ENCODE data around the gene ERMP1.

ERMP1 gene

DNA sequence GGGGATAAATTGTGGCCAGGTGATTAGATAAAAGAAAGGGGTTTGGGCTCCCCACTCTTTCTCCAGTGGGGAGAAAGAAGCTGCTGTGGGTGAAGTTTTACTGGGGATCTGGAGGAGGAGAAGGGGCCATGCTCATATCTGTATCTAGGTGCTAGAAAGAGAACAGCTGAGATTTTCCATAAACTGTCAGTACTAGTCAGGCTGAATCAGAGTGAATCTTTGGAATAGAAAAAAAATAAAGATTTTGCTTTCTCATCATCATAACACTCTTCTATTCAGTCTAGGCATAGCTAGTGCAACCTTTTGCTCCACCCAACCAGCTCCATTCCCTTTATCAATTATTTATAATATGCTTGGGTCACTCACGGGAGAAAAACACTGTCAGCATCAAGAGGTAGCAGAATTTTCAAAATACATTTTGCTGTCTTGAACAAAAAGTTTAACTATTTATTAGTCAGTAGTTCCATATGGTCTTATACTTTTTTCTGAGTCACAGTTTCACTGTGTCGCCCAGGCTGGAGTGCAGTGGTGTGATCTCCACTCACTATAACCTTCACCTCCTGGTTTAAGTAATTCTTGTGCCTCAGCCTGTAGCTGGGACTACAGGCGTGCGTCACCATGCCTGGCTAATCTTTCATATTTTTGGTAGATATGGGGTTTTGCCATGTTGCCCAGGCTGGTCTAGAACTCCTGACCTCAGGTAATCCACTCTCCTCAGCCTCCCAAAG is 21.3 kb upstream of the ERMP1 start:
- Histone ChIP-seq H2BK5ac (ENCODE audit: low read length) (no peak overlapping the region), H3K27ac (replicated peaks; ENCODE audit: low read length) (no peak overlapping the region), H2BK12ac (ENCODE audit: low read length) (no peak overlapping the region), H2AK5ac (ENCODE audit: low read depth, low read length) (no peak overlapping the region), H2AFZ (ENCODE audit: low read length) (no peak overlapping the region), H3K4me1 (ENCODE audit: control insufficient read depth in 2 of 2, insufficient read depth in 1 of 2, low read depth in 1 of 2, low read length in 2 of 2) (no peaks in the 10 kb centered on the region), H3K79me1 (ENCODE audit: low read depth, low read length) (no peaks in the 10 kb centered on the region), H3K4ac (ENCODE audit: low read length) (no peak overlapping the region), H2BK120ac (ENCODE audit: low read depth, low read length) (no peak overlapping the region), H4K8ac (ENCODE audit: low read depth, low read length) (no peak overlapping the region), H4K91ac (ENCODE audit: low read depth, low read length, poor library complexity) (no peak overlapping the region), H3K14ac (ENCODE audit: low read length) (no peak overlapping the region), H3K9me3 (replicated peaks in 1 of 2; ENCODE audit: control insufficient read depth in 2 of 2, insufficient read depth in 1 of 2, low read depth in 1 of 2, low read length in 2 of 2) (no peaks in the 10 kb centered on the region), H3K9ac (ENCODE audit: low read depth, low read length, poor library complexity) (no peak overlapping the region), H3K4me2 (ENCODE audit: insufficient read depth, low read length, poor library complexity, severe bottlenecking) (no peak overlapping the region), H3K18ac (ENCODE audit: low read length) (no peak overlapping the region), H3K36me3 (replicated peaks in 1 of 2; ENCODE audit: control insufficient read depth in 2 of 2, insufficient read depth in 2 of 2, low read length in 2 of 2) (no peaks in the 10 kb centered on the region), H2BK15ac (ENCODE audit: low read length) (no peak overlapping the region), H3K4me3 (ENCODE audit: low read length in 2 of 2) (no peak overlapping the region), H3K23ac (ENCODE audit: low read depth, low read length, poor library complexity) (no peak overlapping the region), H3K27me3 (ENCODE audit: control insufficient read depth in 3 of 3, insufficient read depth in 3 of 3, low read depth in 1 of 3, low read length in 3 of 3) (no peaks in the 10 kb centered on the region)
- DNase-seq (ENCODE audit: low spot score): no peak
- no CpG with 5 or more reads among the region's 4 CpGs for WGBS, 2 donors (ENCODE audit: extremely low coverage in 2 of 2, insufficient read length in 2 of 2, insufficient replicate concordance in 1 of 2)

DNA sequence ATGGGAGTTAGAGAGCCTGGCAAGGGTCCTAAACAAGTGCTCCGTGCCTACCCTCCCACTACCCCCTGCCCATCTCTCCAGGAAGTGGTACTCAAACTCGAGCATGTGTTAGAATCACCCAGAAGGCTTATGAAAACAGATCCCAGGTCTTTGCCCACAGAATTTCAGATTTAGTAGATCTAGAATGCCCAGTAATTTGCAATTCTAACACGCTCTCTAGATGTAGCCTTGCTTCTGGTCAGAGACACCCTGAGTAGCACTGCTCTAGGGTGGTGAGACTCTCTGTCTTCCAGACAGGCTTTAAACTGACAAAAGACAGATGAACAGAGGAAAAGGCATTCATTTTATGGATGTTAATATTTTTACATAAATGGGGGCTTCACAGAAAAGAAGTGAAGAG is 20.7 kb upstream of the ERMP1 start:
- Histone ChIP-seq H3K4me2 (ENCODE audit: insufficient read depth, low read length, poor library complexity, severe bottlenecking) (no peak overlapping the region), H3K18ac (ENCODE audit: low read length) (no peak overlapping the region), H3K4me1 (ENCODE audit: control insufficient read depth in 2 of 2, insufficient read depth in 1 of 2, low read depth in 1 of 2, low read length in 2 of 2) (no peaks in the 10 kb centered on the region), H3K36me3 (replicated peaks in 1 of 2; ENCODE audit: control insufficient read depth in 2 of 2, insufficient read depth in 2 of 2, low read length in 2 of 2) (no peaks in the 10 kb centered on the region), H2AFZ (ENCODE audit: low read length) (no peak overlapping the region), H2AK5ac (ENCODE audit: low read depth, low read length) (no peak overlapping the region), H2BK15ac (ENCODE audit: low read length) (no peak overlapping the region), H3K27me3 (ENCODE audit: control insufficient read depth in 3 of 3, insufficient read depth in 3 of 3, low read depth in 1 of 3, low read length in 3 of 3) (no peaks in the 10 kb centered on the region), H2BK120ac (ENCODE audit: low read depth, low read length) (no peak overlapping the region), H4K8ac (ENCODE audit: low read depth, low read length) (no peak overlapping the region), H3K79me1 (ENCODE audit: low read depth, low read length) (no peaks in the 10 kb centered on the region), H2BK5ac (ENCODE audit: low read length) (no peak overlapping the region), H3K9me3 (replicated peaks in 1 of 2; ENCODE audit: control insufficient read depth in 2 of 2, insufficient read depth in 1 of 2, low read depth in 1 of 2, low read length in 2 of 2) (no peaks in the 10 kb centered on the region), H3K4me3 (ENCODE audit: low read length in 2 of 2) (no peak overlapping the region), H3K23ac (ENCODE audit: low read depth, low read length, poor library complexity) (no peak overlapping the region), H3K27ac (replicated peaks; ENCODE audit: low read length) (no peak overlapping the region), H3K14ac (ENCODE audit: low read length) (no peak overlapping the region), H3K4ac (ENCODE audit: low read length) (no peak overlapping the region), H4K91ac (ENCODE audit: low read depth, low read length, poor library complexity) (no peak overlapping the region), H2BK12ac (ENCODE audit: low read length) (no peak overlapping the region), H3K9ac (ENCODE audit: low read depth, low read length, poor library complexity) (no peak overlapping the region)
- no peak for DNase-seq (ENCODE audit: low spot score)
- WGBS, 2 donors (ENCODE audit: extremely low coverage in 2 of 2, insufficient read length in 2 of 2, insufficient replicate concordance in 1 of 2): no CpG with 5 or more reads among the region's 3 CpGs

DNA sequence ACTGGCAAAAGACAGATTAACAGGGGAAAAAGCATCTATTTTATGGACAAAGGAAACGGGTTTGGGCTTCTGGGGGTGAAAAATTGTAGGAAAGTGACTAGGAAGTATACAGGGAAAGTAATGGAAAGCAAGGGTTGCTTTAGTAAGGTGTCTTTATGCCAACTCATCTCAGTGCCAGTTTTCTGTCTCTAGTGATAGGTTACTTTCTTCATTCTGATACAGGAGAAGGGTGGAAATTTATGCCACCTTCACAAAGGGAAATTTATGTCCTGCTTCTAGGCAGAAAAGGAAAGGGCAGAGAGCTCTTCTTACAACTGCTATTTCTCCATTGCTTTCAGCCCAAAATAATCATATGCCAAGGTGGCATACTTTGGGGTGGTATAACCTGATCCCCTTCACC is 20.1 kb upstream of the ERMP1 start:
- no CpG with 5 or more reads among the region's 1 CpG for WGBS, 2 donors (ENCODE audit: extremely low coverage in 2 of 2, insufficient read length in 2 of 2, insufficient replicate concordance in 1 of 2)
- Histone ChIP-seq H3K9me3 (replicated peaks in 1 of 2; ENCODE audit: control insufficient read depth in 2 of 2, insufficient read depth in 1 of 2, low read depth in 1 of 2, low read length in 2 of 2) (no peaks in the 10 kb centered on the region), H3K27me3 (ENCODE audit: control insufficient read depth in 3 of 3, insufficient read depth in 3 of 3, low read depth in 1 of 3, low read length in 3 of 3) (no peaks in the 10 kb centered on the region), H3K79me1 (ENCODE audit: low read depth, low read length) (no peaks in the 10 kb centered on the region), H2BK15ac (ENCODE audit: low read length) (no peak overlapping the region), H2BK120ac (ENCODE audit: low read depth, low read length) (no peak overlapping the region), H3K4me3 (ENCODE audit: low read length in 2 of 2) (no peak overlapping the region), H3K4me2 (ENCODE audit: insufficient read depth, low read length, poor library complexity, severe bottlenecking) (no peak overlapping the region), H4K8ac (ENCODE audit: low read depth, low read length) (no peak overlapping the region), H4K91ac (ENCODE audit: low read depth, low read length, poor library complexity) (no peak overlapping the region), H3K14ac (ENCODE audit: low read length) (no peak overlapping the region), H2AK5ac (ENCODE audit: low read depth, low read length) (no peak overlapping the region), H3K36me3 (replicated peaks in 1 of 2; ENCODE audit: control insufficient read depth in 2 of 2, insufficient read depth in 2 of 2, low read length in 2 of 2) (no peaks in the 10 kb centered on the region), H3K23ac (ENCODE audit: low read depth, low read length, poor library complexity) (no peak overlapping the region), H3K9ac (ENCODE audit: low read depth, low read length, poor library complexity) (no peak overlapping the region), H3K27ac (replicated peaks; ENCODE audit: low read length) (no peak overlapping the region), H3K4me1 (ENCODE audit: control insufficient read depth in 2 of 2, insufficient read depth in 1 of 2, low read depth in 1 of 2, low read length in 2 of 2) (no peaks in the 10 kb centered on the region), H3K4ac (ENCODE audit: low read length) (no peak overlapping the region), H3K18ac (ENCODE audit: low read length) (no peak overlapping the region), H2AFZ (ENCODE audit: low read length) (no peak overlapping the region), H2BK5ac (ENCODE audit: low read length) (no peak overlapping the region), H2BK12ac (ENCODE audit: low read length) (no peak overlapping the region)
- DNase-seq (ENCODE audit: low spot score): no peak

DNA sequence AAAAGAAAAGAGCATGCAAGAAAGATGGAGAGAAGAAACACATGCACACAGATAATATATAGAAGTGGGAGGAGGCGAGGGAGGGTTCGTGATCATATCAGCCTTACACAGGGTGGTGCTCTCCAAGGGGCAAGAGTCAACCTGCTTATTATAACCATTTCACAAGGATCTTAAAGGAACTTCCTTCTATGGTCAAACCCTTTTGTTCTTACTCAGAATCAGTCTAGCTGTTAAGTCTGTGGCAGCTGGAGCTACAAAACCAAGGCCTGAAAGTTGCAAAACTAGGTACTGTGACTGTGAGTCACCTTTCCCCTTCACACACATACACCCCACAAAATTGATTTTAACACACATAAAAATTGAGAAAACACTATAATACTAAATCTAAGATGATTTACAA is 18.5 kb upstream of the ERMP1 start:
- no CpG with 5 or more reads among the region's 2 CpGs for WGBS, 2 donors (ENCODE audit: extremely low coverage in 2 of 2, insufficient read length in 2 of 2, insufficient replicate concordance in 1 of 2)
- no peak overlapping the region for H3K4me2 ChIP-seq (ENCODE audit: insufficient read depth, low read length, poor library complexity, severe bottlenecking)
- no peak overlapping the region for H3K23ac ChIP-seq (ENCODE audit: low read depth, low read length, poor library complexity)
- no peak overlapping the region for H2BK120ac ChIP-seq (ENCODE audit: low read depth, low read length)
- no peaks in the 10 kb centered on the region for H3K79me1 ChIP-seq (ENCODE audit: low read depth, low read length)
- no peak overlapping the region for H2BK15ac ChIP-seq (ENCODE audit: low read length)
- H2BK12ac ChIP-seq (ENCODE audit: low read length): no peak overlapping the region
- no peak overlapping the region for H3K14ac ChIP-seq (ENCODE audit: low read length)
- no peak overlapping the region for H2AK5ac ChIP-seq (ENCODE audit: low read depth, low read length)
- no peak overlapping the region for H3K4ac ChIP-seq (ENCODE audit: low read length)
- no peak overlapping the region for H2AFZ ChIP-seq (ENCODE audit: low read length)
- no peak overlapping the region for H3K4me3 ChIP-seq (ENCODE audit: low read length in 2 of 2)
- no peaks in the 10 kb centered on the region for H3K27me3 ChIP-seq (ENCODE audit: control insufficient read depth in 3 of 3, insufficient read depth in 3 of 3, low read depth in 1 of 3, low read length in 3 of 3)
- H3K18ac ChIP-seq (ENCODE audit: low read length): no peak overlapping the region
- no peaks in the 10 kb centered on the region for H3K36me3 ChIP-seq (replicated peaks in 1 of 2; ENCODE audit: control insufficient read depth in 2 of 2, insufficient read depth in 2 of 2, low read length in 2 of 2)
- no peak overlapping the region for H2BK5ac ChIP-seq (ENCODE audit: low read length)
- no peaks in the 10 kb centered on the region for H3K9me3 ChIP-seq (replicated peaks in 1 of 2; ENCODE audit: control insufficient read depth in 2 of 2, insufficient read depth in 1 of 2, low read depth in 1 of 2, low read length in 2 of 2)
- H3K9ac ChIP-seq (ENCODE audit: low read depth, low read length, poor library complexity): no peak overlapping the region
- H3K27ac ChIP-seq (replicated peaks; ENCODE audit: low read length): no peak overlapping the region
- no peak overlapping the region for H4K91ac ChIP-seq (ENCODE audit: low read depth, low read length, poor library complexity)
- H4K8ac ChIP-seq (ENCODE audit: low read depth, low read length): no peak overlapping the region
- no peak for DNase-seq (ENCODE audit: low spot score)
- no peaks in the 10 kb centered on the region for H3K4me1 ChIP-seq (ENCODE audit: control insufficient read depth in 2 of 2, insufficient read depth in 1 of 2, low read depth in 1 of 2, low read length in 2 of 2)

Data from neuronal stem cell (in vitro differentiated cells).